Astrocyte (in vitro differentiated cells and primary cell): Measurements from ENCODE around the gene CD46.

ENCODE experiments used
- CTCF ChIP-seq: IDR thresholded peaks from 2 replicates; pipeline ENCODE4 v1.5.1; 2011; ENCODE audit warnings: low read depth, mild to moderate bottlenecking, inconsistent platforms, low read length, moderate library complexity; ENCODE audit not compliant: insufficient read depth
- EZH2 ChIP-seq: IDR thresholded peaks from 2 replicates; pipeline ENCODE4 v1.6.1; 2012; ENCODE audit warnings: mild to moderate bottlenecking, low read length, inconsistent platforms; ENCODE audit not compliant: insufficient read depth

- TF ChIP-seq CTCF (no peak), EZH2 (no peak)
These were observed 4.0 kb upstream of the CD46 start for GRCh38 chr1:207747627-207748492.
